HS-27A (cell line): ENCODE data around the gene TNFRSF12A.

Source experiments
- DNase-seq: peaks from one replicate; pipeline ENCODE4 v3.0.0-alpha.2; 2012; ENCODE audit warnings: low read depth, missing footprints

The TNFRSF12A gene

DNA sequence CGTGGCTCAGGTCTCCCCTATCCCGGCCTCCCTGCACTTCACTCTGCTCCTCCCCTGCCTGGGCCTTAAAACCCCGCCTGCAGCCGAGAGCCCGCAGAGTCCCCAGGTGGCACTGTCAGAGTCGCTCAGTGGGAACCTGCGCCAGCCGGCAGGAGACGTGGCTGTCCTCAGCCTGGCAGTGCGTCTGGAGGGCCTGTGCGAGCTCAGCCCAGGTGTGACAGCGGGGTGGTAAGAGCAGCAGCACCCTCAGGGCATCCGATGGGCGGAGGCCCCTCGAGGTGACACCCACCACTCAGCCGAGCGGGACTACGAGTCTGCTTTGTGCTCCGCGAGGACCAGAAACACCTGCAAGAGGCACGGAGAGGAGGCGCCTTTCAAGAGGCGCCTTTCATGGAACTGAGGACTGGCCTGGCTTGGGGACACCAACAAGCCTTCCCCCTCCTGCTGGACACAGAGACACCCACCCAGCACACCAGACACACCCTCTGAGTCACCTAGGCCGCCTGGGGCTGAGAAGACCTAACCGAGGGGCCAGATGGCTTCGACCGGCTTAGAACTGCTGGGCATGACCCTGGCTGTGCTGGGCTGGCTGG is 7.2 kb upstream of the TNFRSF12A start, which contains the start of gene CLDN9:
TSS of gene CLDN9 (plus strand) at position 96 of the 593 bp plus-strand sequence. CDS start at position 536, 440 bp downstream.
- DNase-seq = no peak

DNA sequence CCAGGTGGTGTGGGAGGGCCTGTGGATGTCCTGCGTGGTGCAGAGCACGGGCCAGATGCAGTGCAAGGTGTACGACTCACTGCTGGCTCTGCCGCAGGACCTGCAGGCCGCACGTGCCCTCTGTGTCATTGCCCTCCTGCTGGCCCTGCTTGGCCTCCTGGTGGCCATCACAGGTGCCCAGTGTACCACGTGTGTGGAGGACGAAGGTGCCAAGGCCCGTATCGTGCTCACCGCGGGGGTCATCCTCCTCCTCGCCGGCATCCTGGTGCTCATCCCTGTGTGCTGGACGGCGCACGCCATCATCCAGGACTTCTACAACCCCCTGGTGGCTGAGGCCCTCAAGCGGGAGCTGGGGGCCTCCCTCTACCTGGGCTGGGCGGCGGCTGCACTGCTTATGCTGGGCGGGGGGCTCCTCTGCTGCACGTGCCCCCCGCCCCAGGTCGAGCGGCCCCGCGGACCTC is 6.6 kb upstream of the TNFRSF12A start:
- DNase-seq = no peak

DNA sequence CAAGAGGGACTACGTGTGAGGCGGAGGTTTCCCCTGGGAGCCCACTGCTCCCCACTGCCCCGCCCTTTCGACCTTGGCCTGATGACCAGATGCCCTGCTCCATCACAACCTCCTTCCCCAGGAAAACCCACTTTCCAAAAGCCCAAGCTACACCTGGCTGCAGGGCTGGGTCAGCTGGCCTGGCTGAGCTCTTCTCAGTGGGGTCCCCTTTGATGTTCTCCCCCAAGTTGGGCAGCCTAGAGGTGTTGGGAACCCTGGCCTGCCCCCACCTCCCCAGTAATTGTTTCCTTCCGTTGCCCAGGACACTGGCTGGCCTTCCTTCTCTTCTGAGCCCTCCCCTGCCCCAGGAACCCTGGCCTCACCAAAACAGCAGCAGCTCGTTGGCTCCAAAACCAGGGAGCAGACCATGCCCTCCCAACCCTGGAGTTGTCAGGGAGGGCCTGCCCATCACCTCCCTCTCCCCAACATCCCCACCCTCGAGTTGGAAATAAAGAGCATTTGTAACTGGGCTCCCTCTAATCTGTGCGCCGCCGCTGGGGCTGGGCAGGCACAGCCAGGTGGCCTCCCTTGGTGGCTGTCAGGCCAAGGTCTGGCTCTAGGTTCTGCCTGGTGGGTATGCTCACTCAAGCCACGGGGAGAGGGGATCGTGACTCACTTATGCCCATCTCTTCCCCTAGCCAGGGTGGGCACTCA is 6.0 kb upstream of the TNFRSF12A start:
- DNase-seq = no peak

DNA sequence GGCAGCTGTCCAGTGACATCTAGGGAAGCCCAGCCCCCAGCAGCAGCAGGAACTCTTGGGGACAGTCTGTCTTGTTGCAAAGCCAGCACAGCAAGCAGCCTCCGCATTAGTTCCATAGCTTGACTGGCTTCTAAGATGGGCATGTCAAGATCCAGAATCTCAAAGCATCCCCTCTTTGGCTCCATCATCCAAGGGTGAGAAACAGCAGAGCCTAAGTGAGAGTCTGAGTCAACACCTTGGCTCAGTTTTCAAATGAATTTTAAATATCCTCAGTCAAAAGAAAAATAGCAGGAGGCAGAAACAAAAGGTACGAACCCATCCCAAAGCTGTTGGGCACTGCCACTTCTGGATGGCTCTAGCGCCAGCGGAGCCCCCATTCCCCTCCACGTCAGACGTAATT is 5.2 kb upstream of the TNFRSF12A start:
- no peak for DNase-seq

DNA sequence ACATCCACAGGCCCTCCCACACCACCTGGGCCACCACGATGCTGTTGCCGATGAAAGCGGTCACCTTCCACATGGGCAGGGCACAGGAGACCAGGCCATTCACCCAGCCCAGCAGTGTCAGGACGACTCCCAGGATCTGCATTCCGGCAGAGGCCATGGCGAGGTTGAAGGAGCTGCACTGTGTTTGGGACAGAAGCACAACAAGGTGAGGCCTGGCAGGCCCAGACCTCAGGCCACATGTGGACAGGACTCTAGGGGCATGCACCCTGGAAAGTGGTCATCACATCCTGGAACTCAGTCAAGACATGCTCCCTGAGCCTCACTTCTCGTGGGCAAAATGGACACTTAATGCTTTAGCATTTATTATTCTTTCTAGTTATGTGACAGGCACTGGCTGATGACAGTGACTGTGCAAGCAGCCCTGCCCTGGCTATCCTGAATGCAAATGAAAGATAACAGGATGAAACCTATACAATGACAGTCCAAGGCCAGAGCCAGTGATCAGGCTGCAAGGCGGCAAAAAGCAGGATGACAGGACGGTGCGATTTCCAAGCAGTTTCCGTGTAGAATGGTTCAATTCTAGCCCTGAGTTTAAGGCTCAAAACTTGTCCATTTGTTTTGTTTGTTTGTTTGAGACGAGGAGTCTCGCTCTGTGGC is 4.2 kb upstream of the TNFRSF12A start:
- DNase-seq = no peak

DNA sequence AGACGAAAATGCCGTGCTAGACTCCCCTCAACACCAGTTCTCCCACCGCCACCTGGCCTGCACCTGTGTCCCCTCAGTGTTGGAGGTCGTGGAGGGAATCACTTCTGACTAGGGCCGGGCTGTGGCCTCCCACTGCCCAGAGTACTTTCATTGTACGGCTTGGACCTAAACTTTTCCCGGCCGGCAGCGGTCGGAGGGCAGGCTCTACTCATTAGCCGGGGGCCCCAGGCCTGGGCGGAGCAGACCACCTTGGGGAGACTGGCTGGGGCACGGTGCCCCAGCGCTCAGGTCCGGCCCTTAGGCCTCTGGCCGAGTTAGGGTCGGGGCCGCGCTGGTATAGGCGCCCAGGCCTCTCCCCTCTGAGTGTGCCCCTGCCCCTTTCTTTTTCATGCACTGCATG is 2.8 kb upstream of the TNFRSF12A start:
- no peak for DNase-seq

DNA sequence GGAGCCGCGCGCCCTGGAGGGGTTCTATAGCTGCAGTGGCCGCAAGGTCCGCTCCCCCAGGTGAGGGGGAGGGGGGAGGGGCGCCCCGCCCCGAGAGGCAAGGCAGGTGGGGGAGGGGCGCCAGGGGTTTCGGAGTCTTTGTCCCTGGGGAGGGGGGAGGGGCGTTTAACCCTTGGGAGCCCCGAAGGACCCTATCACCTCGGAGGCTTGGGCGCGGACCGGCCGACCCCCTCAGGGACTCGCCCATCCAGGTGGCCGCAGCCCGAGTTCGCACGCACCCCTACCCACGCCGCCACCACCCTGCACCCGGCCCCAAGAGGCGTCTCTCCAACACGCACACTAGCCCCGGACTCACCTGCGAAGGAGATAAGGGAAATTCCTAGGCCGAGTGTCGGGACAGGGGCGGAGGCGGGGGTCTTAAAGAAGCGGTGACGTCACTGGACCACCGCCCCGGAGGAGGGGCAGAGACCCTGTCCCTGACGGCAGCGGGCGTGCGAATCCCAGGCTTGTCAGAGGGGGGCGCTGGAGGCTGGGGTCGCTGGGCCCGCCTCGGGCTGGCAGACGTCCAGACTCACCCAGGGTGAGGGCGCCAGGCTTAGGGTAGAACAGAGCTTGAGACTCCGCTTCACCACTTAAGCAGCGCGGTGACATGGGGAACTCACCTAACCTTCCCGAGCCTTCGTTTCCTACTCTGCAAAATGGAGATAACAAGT is 2.2 kb upstream of the TNFRSF12A start, which contains the start of gene CLDN6:
TSS of gene CLDN6 (minus strand) at position 390 of the 713 bp plus-strand sequence. CDS start 2,162 bp downstream, outside the sequence.
- DNase-seq = no peak

DNA sequence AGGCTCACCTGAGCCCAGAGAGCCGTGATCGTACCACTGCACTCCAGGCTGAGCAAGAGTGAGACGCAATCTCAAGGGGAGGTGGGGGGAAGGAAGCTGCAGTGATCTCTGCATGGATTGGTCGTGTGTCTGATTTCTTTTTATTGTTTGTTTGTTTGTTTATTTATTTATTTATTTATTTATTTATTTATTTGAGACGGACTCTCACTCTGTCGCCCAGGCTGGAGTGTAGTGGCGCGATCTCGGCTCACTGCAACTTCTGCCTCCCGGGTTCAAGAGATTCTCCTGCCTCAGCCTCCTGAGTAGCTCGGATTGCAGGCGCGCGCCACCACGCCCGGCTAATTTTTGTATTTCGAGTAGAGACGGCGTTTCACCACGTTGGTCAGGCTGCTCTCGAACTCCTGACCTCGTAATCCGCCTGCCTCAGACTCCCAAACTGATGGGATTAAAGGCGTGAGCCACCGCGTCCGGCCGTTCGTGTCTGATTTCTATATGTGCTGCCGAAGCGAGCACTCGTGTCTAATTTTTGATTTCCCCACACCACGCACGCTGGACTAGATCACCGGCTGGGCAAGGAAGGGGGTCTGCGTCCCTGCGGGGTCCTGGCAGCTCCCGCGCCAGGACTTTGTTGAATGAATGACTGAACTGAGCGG is 448 bp upstream of the TNFRSF12A start:
- no peak for DNase-seq

DNA sequence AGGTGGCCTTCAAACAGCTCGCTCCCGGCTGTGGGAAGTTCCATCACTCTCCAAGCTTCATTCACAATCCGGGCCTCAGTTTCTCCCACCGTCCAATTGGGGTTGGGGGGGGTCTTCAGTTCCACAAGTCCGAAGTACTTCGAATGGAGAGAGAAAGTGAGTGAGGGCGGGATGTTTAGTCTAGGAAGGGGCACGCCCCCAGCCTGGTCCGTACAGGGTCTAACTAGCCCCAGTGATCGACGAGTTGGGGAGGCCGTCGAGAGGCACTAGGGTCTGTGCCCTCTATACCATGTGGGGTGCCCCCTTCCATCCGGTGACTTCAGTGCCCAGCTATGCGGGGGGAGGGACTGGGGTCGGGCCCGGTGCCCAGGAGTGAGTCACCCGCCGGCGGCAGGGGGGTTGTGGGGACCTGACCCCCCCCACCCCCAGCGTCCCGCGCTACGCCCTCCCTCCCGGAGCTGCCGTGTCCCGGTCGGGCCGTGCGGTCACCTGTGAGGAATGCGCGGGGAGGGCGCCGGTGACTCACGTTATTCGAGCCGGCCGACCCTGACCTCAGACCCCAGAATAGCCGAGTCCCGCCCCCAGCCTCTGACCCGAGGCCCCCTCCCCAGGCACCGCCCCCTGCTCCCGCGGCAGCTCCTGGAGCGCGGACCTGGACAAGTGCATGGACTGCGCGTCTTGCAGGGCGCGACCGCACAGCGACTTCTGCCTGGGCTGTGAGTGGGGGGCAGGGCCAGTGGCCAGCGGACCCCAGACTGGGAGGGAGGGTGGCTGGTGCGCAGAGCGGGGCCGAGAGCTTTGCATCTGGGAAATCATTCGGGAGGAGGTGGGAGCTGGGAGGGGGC is 658 bp downstream of the TNFRSF12A start:
- peak; percentile 88 for DNase-seq

DNA sequence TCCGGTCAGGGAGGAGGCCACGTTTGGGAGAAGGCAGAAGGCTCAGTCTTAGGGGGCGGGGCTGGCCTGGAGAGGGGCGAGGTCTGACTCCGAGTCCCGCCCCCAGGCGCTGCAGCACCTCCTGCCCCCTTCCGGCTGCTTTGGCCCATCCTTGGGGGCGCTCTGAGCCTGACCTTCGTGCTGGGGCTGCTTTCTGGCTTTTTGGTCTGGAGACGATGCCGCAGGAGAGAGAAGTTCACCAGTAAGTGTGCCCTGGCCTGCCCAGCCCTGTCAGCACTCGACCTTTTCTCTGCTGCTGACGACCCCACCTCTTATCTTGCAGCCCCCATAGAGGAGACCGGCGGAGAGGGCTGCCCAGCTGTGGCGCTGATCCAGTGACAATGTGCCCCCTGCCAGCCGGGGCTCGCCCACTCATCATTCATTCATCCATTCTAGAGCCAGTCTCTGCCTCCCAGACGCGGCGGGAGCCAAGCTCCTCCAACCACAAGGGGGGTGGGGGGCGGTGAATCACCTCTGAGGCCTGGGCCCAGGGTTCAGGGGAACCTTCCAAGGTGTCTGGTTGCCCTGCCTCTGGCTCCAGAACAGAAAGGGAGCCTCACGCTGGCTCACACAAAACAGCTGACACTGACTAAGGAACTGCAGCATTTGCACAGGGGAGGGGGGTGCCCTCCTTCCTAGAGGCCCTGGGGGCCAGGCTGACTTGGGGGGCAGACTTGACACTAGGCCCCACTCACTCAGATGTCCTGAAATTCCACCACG is 1.5 kb downstream of the TNFRSF12A start:
- DNase-seq = peak; percentile 96

DNA sequence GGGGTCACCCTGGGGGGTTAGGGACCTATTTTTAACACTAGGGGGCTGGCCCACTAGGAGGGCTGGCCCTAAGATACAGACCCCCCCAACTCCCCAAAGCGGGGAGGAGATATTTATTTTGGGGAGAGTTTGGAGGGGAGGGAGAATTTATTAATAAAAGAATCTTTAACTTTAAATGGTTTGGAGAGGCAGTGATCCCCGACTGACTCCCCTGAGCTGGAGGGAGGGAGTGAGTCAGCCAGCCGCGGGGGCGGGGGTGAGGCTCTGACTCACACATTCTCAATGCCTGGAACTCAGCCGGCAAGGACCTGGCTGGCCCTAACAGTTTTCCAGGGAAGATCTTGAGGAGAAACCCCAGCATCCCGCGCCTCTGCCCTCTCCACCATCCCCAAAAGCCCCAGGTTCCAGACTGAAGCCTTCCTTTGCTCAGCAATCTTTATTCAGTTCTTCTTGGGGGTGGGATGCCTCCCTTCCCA is 2.1 kb downstream of the TNFRSF12A start:
- peak; percentile 89 for DNase-seq

DNA sequence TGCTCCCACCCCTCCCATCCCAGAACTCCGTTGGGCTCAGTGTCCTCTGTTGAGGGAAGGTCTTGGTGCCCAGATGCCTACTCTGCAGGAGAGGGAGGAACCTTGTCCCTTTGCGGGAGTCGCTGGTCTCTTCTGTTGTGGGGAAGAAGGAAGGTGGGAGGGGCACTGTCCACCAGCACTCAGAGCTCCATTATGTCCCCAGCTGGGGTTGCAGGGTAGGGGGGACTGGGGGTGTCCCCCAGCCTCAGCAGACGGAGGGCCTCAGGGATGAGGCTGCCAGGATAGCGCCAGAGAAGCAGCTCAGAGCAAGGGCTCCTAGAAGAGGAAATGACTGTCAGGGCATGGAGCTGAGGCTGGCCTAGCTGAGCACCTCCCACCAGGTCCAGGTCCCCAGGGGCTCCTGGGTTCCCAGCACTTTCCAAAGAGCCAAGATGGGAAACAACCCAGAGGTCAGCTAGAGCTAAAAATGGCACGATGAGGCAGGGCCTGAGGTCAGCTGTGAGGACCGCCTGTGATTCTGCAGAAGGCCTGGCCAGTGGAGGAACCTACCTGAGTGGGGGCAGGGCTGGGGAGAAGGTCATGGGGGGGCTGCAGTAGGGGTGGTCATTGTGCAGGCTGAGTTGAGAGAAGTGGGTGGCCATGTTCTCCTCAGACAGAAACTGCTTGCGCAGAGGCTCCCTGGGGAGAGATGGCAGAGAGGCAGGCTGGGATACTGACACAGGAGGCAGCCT is 2.7 kb downstream of the TNFRSF12A start:
- peak; percentile 54 for DNase-seq

DNA sequence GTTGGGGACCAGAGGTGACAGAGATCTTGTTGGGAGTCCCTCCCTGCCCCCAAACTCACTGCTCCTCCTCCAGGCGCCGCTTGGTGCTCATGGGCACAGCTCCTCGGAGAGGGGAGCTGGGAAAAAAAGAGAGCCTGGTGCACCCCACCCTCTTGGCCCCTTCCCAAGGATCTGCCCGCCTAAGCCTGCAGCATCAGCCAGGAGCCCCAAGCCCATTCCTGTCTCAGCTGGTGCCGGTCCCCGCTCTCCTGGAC is 3.2 kb downstream of the TNFRSF12A start:
- peak; percentile 81 for DNase-seq

DNA sequence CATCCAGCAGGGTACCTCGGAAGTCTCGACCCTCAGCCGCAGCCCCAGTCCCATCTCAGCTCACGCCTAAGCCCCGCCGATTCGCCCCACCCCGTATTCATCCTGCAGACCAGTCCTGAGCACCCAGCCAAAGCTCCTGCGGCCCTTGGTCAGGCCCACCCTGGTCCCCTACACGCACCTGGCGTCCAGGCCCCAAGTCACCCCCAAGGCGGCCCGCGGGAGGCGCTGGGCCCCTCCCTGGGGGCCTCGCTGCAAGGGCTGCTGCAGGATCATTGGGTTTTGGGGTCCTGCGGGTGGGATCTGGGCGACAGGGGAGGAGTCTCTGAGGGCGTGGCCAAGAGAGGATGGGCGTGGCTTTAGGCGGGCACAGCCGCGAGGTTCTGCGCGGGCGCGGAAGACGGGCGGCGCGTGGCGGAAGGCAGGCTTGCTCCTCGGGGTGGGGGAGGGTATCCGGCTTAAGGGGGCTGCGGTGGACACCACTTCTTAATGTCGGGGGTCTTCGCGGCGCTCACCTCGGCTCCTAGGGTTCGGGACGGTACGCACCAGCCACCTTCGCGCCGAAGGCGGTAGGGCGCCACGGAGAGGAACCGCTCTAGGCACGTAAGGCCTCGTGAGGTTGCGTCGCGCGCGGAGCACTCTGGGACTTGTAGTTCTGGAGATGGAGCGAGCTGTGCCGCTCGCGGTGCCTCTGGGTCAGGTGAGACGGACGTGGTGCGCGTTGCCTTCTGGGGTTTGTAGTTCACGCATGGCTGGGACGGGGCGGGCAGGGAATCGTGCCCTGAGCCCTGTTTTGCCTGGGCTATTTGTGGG is 3.7 kb downstream of the TNFRSF12A start, which contains the start of the genes HCFC1R1 and THOC6:
TSS of gene HCFC1R1 (minus strand) at position 274 of the 810 bp plus-strand sequence. CDS start at position 273, 1 bp downstream.
TSS of gene THOC6 (plus strand) at position 367 of the 810 bp plus-strand sequence. CDS start at position 659, 292 bp downstream.
- peak; percentile 95 for DNase-seq

DNA sequence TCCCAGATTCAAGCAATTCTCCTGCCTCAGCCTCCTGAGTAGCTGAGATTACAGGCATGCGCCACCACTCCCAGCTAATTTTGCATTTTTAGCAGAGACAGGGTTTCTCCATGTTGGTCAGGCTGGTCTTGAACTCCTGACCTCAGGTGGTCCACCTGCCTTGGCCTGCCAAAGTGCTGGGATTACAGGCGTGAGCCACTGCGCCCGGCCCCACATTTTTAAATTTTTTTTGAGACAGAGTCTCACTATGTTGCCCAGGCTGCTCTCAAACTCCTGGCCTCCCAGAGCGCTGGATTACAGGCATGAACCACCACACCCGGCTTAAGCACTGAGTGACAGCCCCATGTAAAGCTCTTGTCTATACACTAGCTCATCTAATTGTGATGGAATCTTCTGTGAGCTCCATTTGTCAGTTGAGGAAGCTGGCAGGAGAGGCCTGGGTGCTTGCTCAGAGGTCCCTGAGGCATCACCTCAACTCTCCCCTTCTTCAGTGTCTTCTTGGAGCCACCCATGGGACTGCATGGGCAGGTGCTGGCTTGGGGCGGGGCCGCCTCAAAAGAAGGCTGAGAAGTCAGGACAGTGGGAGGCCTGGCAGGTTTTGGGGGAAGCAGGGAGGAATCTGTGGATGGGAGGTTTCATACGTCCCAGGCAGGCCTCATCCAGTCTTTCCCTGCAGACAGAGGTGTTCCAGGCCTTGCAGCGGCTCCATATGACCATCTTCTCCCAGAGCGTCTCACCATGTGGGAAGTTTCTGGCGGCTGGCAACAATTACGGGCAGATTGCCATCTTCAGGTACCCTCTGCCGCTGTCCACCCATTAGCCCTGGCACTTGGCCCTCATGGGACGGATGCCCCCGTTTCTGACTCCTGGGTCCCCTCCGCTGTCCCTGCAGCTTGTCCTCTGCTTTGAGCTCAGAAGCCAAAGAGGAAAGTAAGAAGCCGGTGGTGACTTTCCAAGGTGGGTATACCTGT is 5.1 kb downstream of the TNFRSF12A start:
- DNase-seq = no peak

DNA sequence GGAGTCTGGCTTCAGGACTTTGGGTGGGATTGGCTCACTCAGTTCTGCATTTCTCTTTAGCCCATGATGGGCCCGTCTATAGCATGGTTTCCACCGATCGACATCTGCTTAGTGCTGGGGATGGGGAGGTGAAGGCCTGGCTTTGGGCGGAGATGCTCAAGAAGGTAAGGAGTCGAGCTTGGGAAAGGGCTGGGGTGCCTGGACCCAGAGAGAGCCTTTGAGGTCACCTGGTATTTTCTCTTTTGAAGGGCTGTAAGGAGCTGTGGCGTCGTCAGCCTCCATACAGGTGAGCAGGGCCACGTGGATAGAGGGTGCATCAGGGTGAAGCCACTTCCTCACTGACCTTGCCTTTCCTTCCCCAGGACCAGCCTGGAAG is 5.8 kb downstream of the TNFRSF12A start:
- no peak for DNase-seq
